Upper lobe of left lung (tissue), 6 donors: ENCODE data around the gene C17orf107. TPM values are rescaled to one million over a fixed set of nuclear protein-coding genes. Genes with fewer than 3 reads are reported as not detected.
A peak's percentile ranks its signal among the peaks of the same experiment; 100 is the strongest.

Experiments used
- ATAC-seq, 2 donors: fragments of 200-7000 bp; cut with Tn5 transposase; one replicate each; pipeline ENCODE4 v1.9.1; 2022; ENCODE audit warnings: mild to moderate bottlenecking in 2 of 2, moderate library complexity in 2 of 2; ENCODE audit not compliant: low FRiP score in 2 of 2
- DNase-seq, 2 donors: peaks; one replicate each; pipeline ENCODE4 v3.0.0-alpha.2; 2019 to 2020
- H3K27ac ChIP-seq, 4 donors: fragments of 200-600 bp; sonication (generic); one replicate each; pipeline ENCODE4 v1.5.1; 2016 to 2019
- H3K27me3 ChIP-seq, 4 donors: fragments of 200-600 bp; sonication (generic); one replicate each; pipeline ENCODE4 v1.5.1; 2017 to 2019
- H3K36me3 ChIP-seq, 4 donors: fragments of 200-600 bp; sonication (generic); one replicate each; pipeline ENCODE4 v1.5.1; 2016 to 2019
- H3K4me1 ChIP-seq, 4 donors: fragments of 200-600 bp; sonication (generic); one replicate each; pipeline ENCODE4 v1.5.1; 2018 to 2019
- H3K4me3 ChIP-seq, 4 donors: fragments of 200-600 bp; sonication (generic); one replicate each; pipeline ENCODE4 v1.5.1; 2017 to 2019; ENCODE audit warnings: mild to moderate bottlenecking in 2 of 4, moderate library complexity in 1 of 4
- H3K9me3 ChIP-seq, 4 donors: fragments of 200-600 bp; sonication (generic); one replicate each; pipeline ENCODE4 v1.5.1; 2018 to 2019
- EP300 ChIP-seq, 4 donors: sonication (generic); formaldehyde crosslinking; IDR thresholded peaks; one replicate each; pipeline ENCODE4 v1.5.1; 2017; ENCODE audit warnings: antibody characterized with exemption in 4 of 4, control low read depth in 2 of 4
- POLR2A ChIP-seq, 4 donors: fragments of 450-650 bp; IDR thresholded peaks; one replicate each; pipeline ENCODE4 v1.5.1; 2016 to 2017; ENCODE audit warnings: antibody characterized with exemption in 4 of 4, mild to moderate bottlenecking in 2 of 4
- POLR2AphosphoS5 ChIP-seq, 2 donors: sonication (generic); formaldehyde crosslinking; IDR thresholded peaks; one replicate each; pipeline ENCODE4 v1.5.1; 2017; ENCODE audit warnings: antibody characterized with exemption in 2 of 2
- WGBS, 2 donors: methylation state at CpG; one replicate each; pipeline ENCODE4 v1.1.5; 2017 to 2018; 5-methylcytosine and 5-hydroxymethylcytosine counted together
- total RNA-seq, 6 donors: library from RNA; depleted of rRNA in 4 of 6; stranded (reverse); fragments of >200 nt in 4 of 6; gene quantifications; one replicate each; pipeline versions ENCODE4 v1.1.0 to v1.2.1, GENCODE V29; 2016 to 2021
- TF ChIP-seq, protein P1 (sequence below), 6 experiments: fragments of 450-650 bp in 4 of 6; fragments of 200-600 bp in 2 of 6; sonication (generic) in 2 of 6; IDR thresholded peaks; one replicate each; pipeline ENCODE4 v1.5.1; 2016 to 2019; ENCODE audit warnings: antibody characterized with exemption in 6 of 6
- donor health status: DM: no; HTN: no; CAD: no; lungs with moderate emphysema.
- donor health status: DM: no; HTN: yes; CAD: no; lungs with severe emphysema.

Gene C17orf107
- total RNA-seq, 6 donors from 2014 or later, result 2.6 to 6.3 (median 3.4) TPM

DNA sequence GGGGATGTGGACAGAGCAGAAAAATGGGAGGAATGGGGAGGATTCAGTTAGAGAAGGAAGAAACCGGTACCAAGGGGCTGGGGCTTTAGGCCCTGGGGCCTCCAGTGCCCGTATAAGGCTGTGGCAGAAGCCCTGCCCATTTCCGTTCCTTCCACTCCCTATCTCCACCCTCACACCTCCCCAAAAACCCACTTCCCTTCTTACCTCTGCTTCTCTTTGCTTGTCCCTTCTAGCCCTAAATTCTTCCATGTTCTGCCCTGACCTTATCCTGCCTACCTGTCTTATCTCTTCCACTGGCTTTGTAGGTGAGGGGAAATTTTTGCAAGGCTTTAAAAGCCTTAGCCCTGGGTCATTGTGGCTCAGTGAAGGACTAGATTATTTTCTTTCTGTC lies 44.8 kb downstream of the C17orf107 start:
- 46 to 52% methylated on average over 3 of the region's 3 CpGs for WGBS, 2 donors
- DNase-seq, result peak in 1 of 2 donors; percentile 63
- no peaks in the 10 kb centered on the region for H3K27me3 ChIP-seq
- no peak for TF ChIP-seq EP300 (IDR thresholded peaks at IDR 0.05)
- TF ChIP-seq, protein P1, sequence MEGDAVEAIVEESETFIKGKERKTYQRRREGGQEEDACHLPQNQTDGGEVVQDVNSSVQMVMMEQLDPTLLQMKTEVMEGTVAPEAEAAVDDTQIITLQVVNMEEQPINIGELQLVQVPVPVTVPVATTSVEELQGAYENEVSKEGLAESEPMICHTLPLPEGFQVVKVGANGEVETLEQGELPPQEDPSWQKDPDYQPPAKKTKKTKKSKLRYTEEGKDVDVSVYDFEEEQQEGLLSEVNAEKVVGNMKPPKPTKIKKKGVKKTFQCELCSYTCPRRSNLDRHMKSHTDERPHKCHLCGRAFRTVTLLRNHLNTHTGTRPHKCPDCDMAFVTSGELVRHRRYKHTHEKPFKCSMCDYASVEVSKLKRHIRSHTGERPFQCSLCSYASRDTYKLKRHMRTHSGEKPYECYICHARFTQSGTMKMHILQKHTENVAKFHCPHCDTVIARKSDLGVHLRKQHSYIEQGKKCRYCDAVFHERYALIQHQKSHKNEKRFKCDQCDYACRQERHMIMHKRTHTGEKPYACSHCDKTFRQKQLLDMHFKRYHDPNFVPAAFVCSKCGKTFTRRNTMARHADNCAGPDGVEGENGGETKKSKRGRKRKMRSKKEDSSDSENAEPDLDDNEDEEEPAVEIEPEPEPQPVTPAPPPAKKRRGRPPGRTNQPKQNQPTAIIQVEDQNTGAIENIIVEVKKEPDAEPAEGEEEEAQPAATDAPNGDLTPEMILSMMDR (IDR thresholded peaks at IDR 0.05), result no peak
- H3K9me3 ChIP-seq, result no peaks in the 10 kb centered on the region
- peaks cover 10 to 48% (median 42%) of the 10 kb centered on the region in 4 donors for H3K36me3 ChIP-seq
- no peak for ATAC-seq
- peak overlapping the region in 2 of 4 donors; percentile 4 to 98 for H3K4me3 ChIP-seq
- peaks cover 54 to 71% (median 60%) of the 10 kb centered on the region in 4 donors for H3K4me1 ChIP-seq
- H3K27ac ChIP-seq, result peak overlapping the region; percentile 97 to 100 (median 98)

DNA sequence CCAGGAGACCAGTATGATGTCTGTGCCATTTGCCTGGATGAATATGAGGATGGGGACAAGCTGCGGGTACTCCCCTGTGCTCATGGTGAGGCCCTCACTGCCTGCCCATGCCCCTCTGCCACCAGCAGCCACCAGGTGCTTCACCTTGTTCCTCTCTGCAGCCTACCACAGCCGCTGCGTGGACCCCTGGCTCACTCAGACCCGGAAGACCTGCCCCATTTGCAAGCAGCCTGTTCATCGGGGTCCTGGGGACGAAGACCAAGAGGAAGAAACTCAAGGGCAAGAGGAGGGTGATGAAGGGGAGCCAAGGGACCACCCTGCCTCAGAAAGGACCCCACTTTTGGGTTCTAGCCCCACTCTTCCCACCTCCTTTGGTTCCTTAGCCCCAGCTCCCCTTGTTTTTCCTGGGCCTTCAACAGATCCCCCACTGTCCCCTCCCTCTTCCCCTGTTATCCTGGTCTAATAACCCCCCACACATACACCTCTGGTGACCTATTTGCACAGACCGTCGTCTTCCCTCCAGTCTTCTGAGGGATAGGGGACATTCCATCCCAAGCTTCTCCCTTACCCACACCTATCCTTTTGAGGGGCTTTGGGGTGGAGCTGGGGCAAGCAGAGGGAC lies 45.3 kb downstream of the C17orf107 start:
- Histone ChIP-seq H3K9me3 (no peaks in the 10 kb centered on the region), H3K27me3 (no peaks in the 10 kb centered on the region), H3K27ac (peak overlapping the region; percentile 97 to 100 (median 98)), H3K4me1 (peaks cover 52 to 68% (median 59%) of the 10 kb centered on the region in 4 donors), H3K36me3 (peaks cover 10 to 48% (median 42%) of the 10 kb centered on the region in 4 donors), H3K4me3 (peak overlapping the region in 2 of 4 donors; percentile 4 to 98)
- ATAC-seq (no peak), DNase-seq (no peak)
- TF ChIP-seq POLR2AphosphoS5 (IDR thresholded peaks at IDR 0.05) (no peak), POLR2A (IDR thresholded peaks at IDR 0.05) (no peak), EP300 (IDR thresholded peaks at IDR 0.05) (no peak)
- TF ChIP-seq, protein P1 (IDR thresholded peaks at IDR 0.05), result no peak
- 50 to 56% methylated on average over 8 of the region's 8 CpGs for WGBS, 2 donors

DNA sequence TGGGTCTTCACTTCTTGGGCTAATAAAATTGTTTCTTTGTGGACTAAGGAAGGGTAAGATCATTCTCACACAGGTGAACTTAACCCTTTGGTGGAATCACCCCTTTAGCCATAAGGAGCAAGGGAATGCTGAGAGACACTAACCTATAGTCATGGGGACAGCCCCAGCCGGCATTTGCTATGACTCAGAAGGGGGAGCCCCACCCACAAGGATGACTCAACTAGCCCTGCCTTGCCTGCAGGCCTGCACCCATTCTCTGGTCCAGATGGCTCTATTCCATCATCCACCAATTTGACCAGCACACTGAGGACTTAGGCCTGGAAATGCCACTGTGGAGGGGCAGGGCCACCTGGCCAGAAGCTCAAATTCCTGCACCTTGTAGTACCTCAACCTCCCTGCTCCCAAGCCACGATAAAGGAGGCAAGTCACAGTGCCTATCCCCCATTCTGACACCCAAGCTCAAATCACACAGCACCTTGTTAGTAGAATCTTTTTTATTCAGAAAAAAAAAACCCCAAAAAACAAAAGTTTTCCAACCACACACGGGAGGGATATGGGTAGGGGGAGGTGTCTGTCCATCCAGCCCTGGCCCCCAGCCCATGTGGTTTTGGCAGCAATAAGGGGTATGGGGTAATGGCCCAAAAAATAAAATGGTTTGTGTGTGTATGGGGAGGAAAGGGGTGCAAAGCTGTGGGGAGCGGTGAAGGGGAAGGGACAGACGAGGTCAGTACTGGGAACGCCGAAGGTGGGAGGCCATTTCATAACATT lies 46.0 kb downstream of the C17orf107 start:
- Histone ChIP-seq H3K4me1 (peaks cover 55 to 75% (median 64%) of the 10 kb centered on the region in 4 donors), H3K4me3 (peak overlapping the region; percentile 1 to 100 (median 96)), H3K36me3 (peaks cover 10 to 48% (median 42%) of the 10 kb centered on the region in 4 donors), H3K27me3 (no peaks in the 10 kb centered on the region), H3K9me3 (no peaks in the 10 kb centered on the region), H3K27ac (peak overlapping the region; percentile 97 to 100 (median 98))
- peak in 1 of 4 donors; percentile 12 for TF ChIP-seq POLR2A (IDR thresholded peaks at IDR 0.05)
- TF ChIP-seq, protein P1 (IDR thresholded peaks at IDR 0.05), result no peak
- peak; percentile 24 to 67 for TF ChIP-seq POLR2AphosphoS5 (IDR thresholded peaks at IDR 0.05)
- ATAC-seq (peak; percentile 44 to 49), DNase-seq (peak in 1 of 2 donors; percentile 90)
- WGBS, 2 donors, result 36 to 39% methylated on average over 7 of the region's 7 CpGs

DNA sequence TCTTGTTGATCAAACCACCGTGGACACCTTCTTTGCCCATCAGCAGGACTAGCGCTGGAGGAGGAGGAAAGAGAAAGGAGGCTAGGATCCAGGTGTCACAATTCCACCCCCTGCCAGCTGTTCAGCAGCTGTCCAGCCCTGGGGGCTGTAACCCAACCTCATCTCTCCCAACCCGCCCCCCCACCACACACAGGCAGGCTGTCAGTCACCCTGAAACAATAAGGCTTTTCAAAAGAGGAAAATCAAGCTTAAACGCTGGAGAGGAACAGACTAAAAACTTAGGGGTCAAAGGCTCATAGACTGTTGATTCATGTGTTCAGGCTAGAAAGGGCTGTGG lies 46.6 kb downstream of the C17orf107 start:
- Histone ChIP-seq H3K36me3 (peaks cover 10 to 48% (median 42%) of the 10 kb centered on the region in 4 donors), H3K9me3 (no peaks in the 10 kb centered on the region), H3K4me3 (peak overlapping the region in 3 of 4 donors; percentile 95 to 100 (median 98)), H3K27me3 (no peaks in the 10 kb centered on the region), H3K27ac (peak overlapping the region; percentile 97 to 100 (median 98)), H3K4me1 (peaks cover 57 to 77% (median 67%) of the 10 kb centered on the region in 4 donors)
- DNase-seq (no peak), ATAC-seq (no peak)
- TF ChIP-seq EP300 (IDR thresholded peaks at IDR 0.05) (no peak), POLR2A (IDR thresholded peaks at IDR 0.05) (no peak), POLR2AphosphoS5 (IDR thresholded peaks at IDR 0.05) (no peak)
- TF ChIP-seq, protein P1 (IDR thresholded peaks at IDR 0.05), result no peak
- 31 to 39% methylated on average over 4 of the region's 4 CpGs for WGBS, 2 donors
